Inferior parietal cortex (tissue), 1 donor: Measurements from ENCODE around the gene FGF8.

ENCODE experiments used
- DNase-seq: peaks from one replicate; pipeline ENCODE4 v3.0.0-alpha.2; 2016; ENCODE audit errors: extremely low spot score

FGF8 gene

DNA sequence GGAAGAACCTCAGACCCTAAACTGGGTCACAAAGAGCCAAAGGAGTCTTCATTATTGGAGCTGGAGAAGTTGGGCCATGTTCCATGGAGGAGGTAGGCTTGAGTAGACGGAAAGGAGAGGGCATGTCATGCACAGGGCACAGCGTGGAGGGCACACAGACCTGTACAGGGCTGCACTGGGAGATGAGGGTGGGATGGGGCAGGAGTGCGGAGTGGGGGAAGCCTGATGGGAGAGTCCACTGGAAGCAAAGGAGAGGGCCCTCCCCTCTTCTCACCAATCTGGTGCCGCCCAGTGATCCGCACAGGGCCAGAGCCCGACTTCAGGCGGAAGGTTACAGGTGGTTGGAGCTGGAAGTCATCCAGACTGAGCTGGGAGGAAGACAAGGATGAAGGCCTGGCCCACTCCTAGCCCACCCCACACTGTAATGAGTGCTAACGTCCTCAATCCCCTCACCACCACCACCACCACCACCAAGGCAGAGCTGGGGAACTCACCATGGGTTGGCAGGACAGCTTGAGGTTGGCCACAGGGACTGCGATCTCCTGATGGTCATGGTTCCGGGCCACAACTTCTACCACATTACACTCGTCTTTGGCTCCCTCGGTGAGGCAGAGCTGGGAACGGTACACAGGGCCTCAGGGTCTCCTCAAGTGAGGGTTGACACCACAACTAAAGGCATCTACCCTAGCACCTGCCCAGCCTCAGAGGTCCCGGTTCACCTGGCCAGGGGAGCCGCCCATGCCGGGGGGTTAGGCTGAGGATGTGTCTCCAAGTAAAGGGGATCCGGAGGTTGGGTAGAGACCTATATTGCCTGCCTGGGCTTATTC lies 6.3 kb upstream of the FGF8 start:
- DNase-seq = no peak

DNA sequence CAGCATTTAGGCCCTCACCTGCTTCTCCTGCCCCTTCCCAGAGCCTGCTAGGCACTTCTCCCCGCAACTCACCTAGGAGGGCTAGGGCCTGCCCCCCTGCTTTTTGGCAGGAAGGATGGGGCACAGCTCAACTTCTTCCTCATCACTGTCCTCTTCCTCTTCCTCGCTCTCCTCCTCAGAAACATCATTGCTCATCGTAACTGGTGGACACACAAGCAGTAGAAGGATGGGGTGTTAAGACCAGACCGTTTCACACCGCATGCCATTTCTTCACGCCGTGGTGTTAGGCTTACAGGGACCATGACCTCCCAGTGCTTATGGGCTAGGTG lies 5.7 kb upstream of the FGF8 start:
- DNase-seq = no peak

DNA sequence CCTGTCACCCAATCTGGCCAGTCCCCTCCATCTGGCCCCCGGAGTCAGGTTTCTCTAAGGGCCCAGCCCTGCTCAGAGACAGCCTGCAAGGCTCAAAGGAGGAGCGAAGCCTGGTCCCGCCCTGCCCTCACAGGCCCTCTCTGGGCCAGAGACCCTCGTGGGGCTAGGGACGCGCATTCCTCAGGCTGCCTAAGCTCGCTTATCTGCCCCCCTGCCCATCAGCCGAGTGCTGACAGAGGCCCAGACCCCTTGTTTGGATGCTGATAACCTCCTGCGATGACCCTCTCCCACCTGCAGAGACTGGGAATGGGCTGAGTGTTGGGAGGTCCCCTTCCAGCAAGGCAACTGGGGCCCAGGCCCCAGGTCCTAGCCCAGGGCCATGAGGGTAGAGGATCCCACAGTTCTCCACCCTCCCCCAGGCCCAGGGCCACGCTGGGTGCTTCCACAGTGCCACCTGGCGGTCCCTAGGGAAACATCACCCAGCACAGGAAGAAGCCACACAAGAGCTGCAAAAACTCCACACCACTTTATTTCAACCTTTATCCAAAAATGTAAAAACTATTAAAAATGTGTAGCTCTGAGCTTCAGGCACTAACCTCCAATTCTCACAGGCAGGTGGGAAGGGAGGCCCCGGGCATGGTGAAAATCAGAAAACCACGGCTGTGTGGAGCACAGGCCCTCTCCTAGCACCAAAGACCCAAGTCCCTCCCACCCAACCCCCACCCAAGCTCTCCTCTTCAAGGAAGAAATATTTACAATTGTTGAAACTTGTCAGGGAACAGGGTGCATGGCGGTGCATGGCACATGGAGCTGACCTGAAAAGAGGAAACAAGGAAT lies 5.1 kb upstream of the FGF8 start:
- DNase-seq = peak; percentile 66

DNA sequence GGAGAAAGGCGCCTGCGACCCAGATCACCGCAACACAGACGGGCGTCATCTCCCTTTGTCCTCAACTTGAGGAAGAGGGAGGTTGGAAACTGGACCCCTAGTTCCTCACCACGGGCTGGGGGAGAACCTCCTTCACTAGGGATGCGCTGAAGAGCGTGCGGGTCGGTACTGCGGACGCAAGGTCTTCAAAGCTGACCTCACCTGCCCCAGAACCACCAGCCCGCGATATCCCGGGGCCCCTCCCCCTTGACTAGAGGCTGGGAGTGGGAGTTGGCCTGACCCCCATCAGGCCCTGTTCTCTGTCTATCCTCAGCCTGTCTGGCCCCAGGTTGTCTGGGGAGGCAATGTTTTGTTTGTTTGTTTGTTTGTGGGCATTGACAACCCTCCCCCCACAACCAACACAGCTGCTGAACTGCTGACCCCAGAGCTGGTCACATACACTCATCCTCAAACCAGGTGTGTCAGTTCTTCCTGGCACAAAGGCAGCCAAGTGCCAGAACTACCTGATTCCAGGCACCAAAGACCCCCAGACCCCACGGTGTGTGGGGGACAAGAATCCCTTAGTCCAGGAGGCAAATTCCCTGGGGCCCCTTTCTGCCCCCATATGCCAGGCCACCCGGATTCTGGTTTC lies 4.4 kb upstream of the FGF8 start:
- no peak for DNase-seq

DNA sequence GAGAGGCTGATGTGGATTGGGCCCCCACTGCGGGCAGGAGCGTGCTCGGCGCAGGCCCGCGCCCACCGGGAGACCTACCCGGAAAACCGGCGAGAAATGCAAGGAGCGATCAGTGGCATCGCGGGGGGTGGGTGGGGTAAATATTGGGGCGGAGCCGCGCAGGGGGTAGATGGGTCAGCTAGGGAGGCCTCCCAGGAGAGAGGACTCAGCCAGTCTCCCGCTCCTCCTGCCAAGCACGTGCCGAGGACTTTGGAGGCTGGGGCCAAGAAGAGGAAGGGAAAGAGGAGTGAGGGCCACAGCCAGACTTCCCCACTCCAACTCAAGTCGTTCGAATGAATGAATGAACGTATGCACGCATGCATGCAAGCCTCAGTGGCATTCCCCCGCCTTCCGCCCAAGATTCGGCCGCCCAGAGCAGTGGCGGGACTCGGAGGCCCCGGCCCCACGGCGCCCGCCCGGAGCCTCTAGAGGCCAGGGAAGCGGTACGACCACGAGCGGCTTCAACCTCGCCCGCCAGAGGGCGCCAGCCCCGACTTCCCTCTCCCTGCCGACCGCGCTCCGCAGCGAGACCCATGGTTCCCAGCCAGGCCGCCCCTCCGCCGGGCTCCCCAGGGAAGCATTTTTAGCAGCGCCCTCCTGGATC lies 3.8 kb upstream of the FGF8 start:
- peak; percentile 72 for DNase-seq

DNA sequence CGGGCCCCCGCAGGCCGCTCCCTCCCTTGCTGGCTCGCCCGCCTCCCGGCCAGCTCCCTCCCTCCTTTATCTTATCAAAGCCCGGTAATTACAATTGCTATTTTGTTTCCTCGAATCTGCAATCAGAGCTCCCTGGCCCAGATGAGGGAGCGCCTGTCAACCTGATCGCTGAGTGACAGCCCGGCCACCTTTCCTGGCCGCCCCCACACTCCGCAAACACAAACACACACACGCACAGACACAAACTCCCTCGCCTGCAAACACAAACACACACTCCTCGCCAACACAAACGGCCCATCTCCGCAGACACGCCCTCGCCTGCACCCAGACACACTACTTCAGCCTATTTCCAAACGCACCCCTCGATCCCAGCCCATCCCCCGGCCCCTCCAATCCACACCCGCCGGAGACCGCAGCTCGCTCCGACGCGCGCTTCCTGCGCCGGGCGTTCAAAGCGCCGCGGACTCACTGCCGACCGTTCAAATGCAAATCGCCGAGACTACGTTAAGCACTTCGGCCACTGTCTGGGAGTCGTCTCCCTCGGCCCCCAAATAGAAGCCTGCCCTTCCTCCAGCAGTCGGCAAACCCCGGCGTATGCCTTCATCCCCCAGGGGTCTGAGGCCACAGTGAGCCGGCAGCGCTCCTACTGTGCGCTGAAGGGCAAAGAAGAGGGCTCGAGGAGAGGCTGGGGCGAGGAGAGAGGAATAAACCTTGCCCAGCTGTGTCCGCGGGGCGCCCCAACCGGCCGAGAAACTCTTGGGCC lies 3.0 kb upstream of the FGF8 start:
- DNase-seq = no peak

DNA sequence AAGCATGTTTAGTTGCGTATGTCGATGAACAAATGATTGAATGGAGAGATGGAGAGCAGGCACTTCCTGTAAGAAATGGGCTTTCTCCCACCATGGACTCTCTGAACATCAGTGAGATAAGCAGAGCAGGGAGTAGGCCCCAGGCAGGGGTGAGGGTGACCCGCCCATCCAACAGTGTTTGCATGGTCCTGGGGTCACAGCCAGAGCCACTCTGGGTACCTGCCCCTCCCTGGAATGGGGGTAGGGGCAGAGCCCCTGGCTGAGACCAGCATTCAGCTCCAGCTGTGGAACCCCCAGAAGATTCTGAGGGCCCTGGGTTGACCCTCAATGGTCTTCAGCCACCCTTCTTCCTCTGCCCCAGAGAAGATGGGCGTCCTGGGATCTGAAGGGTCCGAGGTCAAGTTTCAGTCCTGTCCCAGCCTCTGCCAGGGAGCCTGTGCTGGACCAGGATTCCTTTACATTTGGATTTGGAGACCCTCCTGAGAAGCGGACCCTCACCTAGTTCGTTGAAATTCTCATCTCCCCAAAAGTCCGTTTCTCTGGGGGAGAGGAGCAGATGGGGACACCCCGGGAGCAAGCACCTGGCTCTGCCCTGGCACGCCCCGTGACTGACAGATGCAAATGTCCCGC lies 2.4 kb upstream of the FGF8 start:
- DNase-seq = no peak

DNA sequence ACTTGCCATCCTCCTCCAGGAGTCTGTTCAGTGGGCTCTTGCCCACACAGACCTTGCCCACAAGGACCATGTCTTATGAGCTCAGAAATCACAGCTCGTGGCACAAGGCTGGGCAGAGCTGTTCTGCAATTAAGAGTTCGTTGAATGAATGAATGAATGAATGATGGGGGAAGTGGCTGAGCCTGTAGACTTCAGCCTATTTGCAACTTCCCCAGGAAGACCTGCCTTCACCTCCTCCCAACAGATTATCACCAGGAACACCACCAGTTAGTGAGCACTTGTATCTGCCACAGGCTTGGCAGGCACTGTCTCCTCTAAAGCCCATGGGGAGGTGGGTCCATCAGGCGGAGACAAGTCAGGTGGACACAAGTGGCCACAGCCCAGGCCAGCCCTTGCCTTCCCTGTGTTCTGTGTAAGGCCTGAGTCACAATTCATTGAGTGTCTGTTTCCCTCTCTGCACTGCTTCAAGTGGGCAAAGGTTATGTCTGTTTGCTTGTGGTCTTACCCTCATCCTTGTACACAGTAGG lies 1.8 kb upstream of the FGF8 start:
- DNase-seq = no peak

DNA sequence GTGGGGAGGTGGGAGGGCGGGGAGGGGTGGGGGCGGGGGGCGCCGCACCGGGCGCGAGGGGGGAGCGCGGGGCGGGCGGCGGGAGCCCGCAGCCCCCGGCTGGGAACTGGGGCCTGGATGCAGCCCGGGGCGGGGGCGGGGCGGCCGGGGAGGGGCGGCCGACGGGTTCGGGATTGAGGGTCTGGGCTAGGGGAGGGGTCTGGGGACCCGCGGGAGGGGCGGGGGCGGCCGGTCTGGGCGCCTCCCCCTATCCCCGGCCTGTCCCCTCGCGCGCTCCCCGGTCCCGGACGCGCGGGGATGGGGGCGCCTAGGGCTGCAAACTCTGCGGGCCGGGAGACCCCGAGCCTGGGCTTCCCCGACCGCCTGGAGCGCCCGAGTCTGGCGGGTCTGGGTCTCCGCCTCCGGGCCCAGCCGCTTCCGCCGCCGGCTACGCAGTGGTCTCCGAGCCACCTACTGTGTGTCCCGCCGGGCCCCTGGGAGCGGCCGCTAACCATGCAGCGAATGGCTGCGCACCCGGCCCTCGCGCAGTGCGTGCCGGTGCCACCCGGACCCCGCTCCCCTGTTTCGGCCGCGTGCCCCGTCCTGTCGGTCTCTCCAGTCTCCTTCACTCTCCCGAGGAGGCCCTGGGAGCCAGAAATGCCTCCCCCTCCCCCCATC lies 375 bp upstream of the FGF8 start:
- no peak for DNase-seq

DNA sequence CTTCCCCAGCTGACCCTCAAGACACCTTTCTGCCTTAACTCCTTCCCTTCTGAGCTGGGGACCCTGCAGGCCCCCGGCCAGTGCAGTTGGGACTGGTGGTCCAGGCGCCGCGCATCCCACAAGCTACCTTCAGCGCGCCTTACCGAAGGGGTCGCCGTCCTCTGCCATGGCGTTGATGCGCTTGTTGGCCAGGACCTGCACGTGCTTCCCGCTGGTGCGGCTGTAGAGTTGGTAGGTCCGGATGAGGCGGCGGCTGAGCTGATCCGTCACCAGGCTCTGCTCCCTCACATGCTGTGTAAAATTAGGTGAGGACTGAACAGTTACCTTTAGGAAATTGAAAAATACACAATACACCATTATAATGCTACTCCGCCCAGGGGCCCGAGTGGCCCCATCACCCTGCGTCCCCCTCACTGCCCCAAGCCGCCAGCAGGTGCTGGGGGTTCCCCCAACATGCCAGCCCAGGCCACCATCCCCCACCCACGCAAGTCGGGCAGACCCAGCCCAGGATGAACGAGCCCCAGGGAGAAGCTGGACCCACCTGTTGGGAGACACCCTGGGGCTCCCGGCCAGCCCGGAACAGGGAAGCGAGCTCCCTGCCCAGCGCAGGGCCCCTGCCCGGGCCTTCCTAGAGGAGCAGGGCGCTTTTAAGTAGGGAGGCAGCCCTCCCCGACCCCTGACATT lies 1.2 kb downstream of the FGF8 start:
- no peak for DNase-seq

DNA sequence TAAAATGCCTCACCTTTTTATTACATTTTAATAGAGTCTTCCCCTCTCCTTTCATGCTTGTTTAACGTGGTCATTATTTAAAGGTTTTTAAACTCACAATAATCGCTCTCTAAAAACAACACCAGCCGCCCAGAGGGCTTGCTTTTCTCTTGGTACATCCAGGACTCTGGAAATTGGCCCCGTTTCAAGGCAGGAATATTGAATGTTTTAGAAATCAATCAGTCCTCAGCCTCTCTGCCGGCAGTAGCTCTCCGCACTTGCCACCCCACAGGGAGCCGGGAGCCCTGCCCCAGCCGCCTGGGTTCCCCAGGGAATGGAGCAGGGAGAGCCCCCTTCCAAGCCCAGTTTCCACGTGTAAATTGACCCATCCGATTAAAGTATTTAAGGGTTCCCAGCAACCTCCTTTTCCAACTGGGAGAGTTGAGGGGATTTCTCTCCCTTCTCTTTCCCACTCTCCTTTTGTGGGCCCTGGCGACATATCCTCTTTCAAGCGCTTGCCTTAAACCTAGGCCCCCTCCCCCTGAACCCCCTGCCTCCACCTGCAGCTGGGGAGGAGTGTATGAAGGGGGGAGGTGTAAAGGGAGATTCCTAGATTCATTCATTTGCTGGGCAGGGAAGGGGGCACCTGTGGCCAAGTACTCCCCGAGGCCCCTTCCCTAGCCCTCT lies 1.9 kb downstream of the FGF8 start:
- no peak for DNase-seq

DNA sequence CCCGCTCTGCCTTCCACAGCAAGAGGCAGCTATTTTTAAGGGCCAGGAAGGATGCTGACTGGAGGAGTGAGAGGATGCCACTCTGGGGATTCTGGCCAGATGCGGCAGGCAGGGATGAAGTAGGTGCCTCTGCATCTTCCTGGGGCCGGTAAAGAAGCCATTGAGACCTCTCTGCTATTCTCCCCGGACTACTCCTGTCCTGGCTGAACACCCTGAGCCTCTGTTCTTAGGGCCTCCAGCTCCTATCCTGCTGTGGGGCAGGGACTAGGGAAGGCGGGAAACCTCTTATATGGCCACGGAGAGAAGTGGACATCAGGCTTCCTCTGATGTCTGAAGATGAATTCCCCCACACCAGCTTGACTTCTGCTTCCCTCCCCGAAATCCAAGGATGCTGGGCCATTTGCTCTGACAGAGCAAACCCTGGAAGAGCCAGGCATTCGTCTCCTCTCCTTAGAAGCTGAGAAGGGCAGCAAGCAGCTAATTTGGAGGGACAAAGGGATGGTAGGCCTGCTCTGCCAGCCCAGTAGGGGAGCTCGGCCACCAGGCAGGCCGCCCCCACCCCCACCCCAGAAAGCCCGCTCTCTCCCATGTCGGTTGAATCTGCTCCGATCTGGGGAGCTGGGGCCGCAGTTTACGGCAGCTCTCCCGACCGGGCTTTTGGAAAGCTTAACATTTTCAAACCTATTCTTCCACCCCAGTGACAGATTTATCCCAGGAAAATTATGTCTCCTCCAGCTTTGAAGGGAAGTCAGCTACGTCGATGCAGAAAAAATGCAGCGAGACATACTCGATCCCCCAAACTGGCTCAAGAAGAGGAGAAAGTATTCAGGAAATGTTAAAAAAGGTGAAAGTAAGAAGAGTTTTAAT lies 2.8 kb downstream of the FGF8 start:
- no peak for DNase-seq

DNA sequence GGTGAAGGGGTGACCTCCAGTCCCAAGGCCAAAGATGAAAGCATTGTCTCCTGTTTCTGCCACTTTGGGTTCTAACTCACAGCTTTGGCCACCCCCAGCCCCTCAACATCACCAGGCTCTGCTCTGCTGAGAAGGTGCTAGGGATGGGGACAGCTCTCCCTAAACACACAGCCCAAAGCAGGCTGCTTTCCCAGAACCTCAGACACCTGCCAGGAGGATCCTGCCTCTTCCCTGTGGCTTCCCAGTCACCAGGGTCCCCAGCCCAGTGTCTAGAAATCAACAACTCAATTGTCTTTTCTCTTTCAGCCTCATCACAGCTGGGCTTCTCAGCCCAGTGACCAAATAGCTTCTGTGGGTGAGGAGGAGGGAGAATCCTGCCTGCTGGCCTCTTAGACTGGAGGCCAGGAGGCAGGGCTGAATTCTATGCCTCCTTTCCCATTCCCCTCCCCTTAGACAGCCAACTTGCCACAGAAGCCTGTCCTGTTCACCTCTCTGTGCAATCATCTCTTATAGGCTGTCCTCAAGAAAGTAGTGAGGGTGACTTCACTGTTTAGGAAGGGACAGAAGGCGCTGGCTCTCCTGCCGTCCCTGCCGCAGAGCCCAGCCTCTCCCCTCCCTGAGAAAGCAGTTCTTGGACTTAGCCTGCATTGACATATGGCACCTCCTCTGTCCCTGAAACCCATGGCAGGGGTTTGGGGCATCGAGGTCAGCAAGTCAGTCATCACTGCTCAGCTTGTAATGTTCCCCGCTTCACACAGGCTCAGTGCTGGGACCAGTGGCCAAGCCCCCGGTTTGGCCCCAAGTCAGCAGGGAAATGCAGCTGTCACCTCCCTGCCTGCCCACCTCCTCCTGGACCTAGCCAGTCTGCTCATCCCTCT lies 3.7 kb downstream of the FGF8 start:
- no peak for DNase-seq

DNA sequence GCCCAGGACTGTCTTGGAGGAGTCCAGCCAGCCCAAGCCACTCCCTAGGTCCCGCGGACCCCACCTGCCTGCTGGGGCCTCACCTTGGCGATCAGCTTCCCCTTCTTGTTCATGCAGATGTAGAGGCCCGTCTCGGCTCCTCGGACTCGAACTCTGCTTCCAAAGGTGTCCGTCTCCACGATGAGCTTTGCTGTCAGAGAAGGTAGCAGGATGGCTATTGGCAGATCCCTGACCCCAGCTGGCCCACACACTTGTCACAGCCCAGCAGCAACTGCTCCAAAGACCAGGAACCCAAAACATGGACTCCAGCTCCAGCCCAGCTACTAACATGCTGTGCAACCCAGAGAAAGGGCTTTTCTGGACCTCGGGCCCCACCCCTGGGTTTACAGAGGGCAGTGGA lies 4.5 kb downstream of the FGF8 start:
- no peak for DNase-seq

DNA sequence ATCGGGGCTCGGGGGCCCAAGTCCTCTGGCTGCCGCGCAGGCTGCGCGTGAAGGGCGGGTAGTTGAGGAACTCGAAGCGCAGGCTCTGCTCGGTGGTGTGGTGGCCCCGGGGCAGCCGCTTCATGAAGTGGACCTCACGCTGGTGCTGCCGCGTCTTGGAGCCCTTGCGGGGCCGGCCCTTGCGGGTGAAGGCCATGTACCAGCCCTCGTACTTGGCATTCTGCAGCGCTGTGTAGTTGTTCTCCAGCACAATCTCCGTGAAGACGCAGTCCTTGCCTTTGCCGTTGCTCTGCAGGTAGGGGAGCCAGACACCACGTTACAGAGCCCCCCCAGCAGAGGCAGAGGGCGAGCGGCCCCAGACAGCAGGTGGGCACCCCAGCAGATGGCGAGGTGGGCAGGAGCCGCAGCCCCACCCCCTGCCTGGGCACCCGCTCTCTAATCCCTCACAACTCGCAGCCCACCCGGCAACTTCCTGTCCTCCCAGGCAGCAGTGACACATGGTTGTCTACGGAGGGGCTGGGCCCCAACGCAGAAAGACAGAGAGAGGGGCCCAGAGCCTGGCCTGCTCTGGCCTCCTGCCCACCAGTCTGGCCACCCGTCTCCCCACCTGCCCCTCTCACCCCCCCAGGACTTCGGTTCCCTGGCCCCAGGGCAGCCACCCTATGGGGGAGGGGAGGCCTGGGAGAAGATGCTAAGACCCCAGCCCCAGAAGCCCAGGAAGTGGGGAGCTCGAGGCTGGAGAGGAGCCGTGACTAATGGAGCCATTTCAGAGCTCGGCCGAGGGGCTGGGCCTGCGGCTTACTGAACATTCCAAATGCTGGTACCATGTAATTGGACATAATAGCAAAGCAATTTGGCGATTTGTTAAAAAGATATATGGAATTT lies 5.3 kb downstream of the FGF8 start:
- DNase-seq = no peak

DNA sequence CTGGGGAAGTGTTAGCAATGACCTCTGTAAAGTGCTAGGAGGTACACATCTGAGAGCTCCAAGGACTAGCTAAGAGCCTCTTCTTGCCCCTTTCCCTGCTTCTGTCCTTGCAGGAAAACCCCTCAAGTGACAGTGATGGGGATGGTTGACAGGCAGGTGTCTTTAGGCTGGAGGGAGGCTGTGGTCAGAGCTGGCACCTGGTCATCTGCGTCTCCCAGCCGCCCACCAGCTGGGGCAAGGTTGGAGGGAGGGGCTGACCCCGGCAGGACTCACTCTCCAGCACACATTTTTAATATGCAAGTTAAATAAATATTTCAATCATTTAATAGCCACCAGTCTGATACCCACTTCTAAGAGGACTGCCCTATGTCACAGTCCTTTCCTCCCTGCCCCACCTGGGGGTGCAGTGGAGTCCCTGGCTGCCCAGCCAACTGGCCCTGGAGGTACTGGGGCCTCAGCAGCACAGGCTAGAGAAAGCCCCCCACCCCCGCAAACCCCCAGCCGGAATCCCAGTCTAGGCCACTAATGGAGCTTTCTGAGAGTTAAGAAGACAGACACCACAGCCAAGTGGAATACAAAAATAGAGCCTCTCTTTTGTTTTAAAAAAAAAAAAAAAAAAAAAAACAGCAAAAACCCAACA lies 6.3 kb downstream of the FGF8 start:
- DNase-seq = no peak
